DMS 273 (cell line): ENCODE results near the gene ARHGEF19.
"Not testable (repeated sequence)": the region's sequence is repeated elsewhere in the genome, so short reads cannot be mapped to it uniquely, and the experiment has no call there.

Experiments
- DNase-seq: peaks from one replicate; lab custom pipeline; 2025; ENCODE audit not compliant: unreplicated experiment; lab: John Stamatoyannopoulos, UW

The ARHGEF19 gene

DNA sequence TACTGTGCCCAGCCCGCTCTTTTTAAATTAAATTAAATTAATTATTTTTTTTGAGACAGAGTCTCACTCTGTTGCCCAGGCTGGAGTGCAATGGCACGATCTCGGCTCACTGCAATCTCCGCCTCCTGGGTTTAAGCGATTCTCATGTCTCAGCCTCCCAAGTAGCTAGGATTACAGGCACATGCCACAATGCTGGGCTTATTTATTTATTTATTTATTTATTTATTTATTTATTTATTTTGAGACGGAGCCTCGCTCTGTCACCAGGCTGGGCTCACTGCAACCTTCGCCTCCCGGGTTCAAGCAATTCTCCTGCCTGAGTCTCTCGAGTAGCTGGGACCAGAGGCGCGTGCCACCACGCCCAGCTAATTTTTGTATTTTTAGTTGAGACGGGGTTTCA lies 10.3 kb upstream of the ARHGEF19 start:
- not testable (repeated sequence) for DNase-seq

DNA sequence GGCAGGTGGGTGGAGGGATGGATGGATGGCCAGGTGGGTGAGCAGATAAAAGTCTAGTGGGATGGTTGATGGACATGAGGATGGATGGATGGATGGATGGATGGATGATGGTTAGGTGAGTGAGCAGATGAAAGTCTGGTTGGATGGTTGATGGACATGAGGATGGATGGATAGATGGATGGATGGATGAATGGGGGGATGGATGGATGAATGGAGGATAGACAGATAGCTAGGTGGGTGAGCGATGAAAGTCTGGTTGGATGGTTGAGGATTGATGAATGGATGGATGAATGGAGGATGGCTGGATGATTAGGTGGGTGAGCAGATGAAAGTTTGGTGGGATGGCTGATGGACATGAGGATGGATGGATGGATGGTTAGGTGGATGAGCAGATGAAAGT lies 9.0 kb upstream of the ARHGEF19 start:
- no peak for DNase-seq

DNA sequence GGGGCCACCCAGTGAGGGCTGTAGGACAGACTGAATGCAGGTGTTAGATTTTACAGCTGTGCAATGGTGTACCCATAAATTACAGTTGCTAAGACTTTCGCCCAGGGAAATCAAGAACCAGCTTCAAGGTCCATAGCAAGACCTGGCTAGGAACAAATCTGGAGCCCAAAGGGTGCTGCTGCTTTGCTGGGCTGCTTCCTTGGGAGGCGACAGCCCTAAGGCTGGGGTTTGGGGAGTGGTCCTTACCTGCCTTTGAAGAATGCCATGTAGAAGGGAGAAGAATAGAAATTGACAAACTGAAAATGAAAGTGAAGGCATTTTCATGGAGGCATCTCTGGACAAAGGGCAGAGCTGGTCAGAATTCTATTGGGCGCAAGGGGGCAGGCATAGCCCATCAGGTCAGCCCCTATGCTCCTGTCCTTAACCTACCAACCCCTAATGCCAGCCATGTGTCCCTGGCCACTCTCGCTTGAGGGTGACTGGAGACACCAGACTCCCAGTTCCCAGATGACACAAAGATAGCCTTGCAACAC lies 7.6 kb upstream of the ARHGEF19 start:
- DNase-seq, result no peak

DNA sequence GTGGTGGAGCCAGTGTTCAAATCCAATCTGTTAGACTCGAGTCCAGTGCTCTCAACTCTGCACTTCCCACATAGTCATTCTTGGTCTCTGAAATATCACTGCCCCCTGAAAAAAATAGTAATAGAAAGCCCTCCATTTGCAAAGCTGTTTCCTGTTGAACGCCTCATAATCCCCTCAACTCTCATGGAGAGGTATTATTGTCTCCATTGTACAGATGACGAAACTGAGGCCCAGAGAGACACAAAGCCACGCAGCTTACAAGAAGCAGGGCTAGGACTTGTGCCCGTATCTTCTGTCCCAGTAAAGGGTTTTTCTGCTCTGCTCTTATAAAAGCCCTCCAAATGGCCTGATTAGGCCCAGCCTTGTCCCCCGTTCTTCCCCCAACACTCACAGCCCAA lies 6.2 kb upstream of the ARHGEF19 start:
- DNase-seq, result no peak

DNA sequence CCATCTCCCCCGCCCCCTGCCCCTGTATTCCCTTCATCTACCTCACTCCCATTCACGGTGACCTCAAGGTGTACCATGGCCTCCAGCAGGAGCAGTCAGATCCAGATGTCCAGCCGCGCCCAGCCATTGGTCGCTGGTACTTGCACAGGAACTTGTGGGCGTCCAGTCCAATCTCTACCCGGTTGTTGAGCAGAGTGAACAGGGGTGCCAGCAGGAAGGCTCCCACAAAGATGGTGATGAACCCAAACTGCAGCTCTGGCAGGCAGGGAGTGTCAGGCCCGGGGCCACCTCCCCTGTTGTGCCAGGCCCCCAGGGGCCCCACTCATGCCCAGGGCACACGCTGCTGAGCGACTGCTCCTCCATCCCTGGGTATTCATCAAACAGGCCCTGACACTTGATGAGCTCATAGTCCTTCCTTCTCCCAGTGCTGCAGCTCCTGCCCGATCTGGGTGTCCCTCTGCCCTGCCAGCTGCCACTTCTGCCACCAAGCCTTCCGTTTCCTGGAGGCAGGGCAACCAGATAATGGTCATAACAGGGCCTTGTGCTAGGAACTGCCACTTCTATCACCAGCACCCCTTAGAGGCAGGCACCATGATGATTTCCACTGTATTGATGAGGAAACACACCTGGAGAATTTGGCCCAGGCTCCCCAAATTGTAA lies 5.7 kb upstream of the ARHGEF19 start:
- DNase-seq, result no peak

DNA sequence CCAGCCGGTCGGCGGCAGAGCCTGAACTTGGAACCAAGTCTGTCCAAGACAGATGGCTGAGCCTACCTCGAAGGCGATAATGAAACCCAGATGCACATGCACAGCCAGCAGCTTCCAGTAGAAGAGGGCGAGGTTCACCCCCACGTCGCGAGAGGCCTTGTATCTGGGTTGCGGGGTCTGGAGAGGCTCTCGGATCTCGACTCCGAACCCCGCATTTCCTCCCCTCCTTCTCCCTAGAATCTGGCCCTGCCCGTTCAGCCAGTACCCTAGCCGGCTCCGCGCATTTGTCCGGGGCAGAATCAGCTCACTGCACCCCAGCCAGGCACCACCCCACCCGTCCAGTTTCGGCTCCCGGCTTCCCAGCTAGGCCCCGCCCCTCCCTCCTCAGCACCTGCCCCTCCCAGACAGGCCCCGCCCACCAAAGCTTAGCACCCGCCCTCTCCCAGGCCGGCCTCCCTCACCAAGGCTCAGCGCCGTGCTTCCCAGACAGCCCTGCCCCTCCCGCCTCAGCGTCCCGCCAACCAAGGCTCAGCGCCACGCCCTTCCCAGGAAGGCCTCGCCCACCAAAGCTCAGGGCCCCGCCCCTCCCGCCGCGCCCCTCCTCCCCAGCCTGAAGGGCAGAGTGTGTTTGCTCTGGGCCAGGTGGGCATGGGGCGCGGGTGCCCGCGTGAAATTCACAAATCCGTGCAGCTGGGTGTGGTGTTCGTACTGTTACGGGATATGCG lies 4.8 kb upstream of the ARHGEF19 start:
- peak; percentile 98 for DNase-seq

DNA sequence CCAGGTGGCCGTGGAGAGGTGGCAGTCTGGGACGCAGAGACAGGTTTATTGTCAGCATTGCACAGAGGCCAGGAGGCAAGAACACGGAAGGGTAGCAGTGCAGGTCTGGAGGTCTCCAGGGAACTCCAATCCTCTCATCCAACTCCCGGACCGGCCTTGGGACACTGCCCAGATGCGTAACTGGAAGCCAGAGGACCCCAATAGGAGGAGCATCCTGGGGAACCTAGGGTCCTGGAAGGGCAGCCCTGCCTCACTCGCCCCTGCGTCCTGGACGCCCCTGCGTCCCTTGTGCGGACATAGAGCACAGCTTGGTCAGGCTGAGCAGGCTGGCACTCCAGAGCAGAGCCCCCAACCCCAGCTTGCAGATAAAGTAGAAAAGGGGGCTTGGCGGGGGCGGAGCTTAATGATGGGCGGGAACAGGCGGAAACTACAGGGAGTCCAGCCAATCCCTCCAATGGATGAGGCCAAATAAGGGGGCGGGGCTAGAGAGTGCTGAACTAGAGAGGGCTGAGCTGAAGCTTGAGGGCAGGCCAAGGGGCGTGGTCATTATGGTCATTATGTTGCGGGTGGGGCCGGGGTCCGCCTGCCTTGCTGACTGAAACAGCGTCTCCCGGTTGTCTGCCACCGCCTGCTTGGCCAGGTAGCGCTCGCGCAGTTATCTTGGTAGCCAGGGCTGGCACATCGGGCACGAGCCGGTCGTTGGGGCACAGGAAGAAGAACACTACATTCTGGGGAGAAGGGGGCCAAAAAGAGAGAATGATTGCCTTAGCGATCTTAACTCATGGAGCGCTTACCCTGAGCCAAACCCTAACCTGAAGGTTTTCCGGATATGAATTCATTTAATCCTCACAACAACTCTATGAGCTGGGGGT lies 3.7 kb upstream of the ARHGEF19 start:
- DNase-seq, result peak; percentile 91

DNA sequence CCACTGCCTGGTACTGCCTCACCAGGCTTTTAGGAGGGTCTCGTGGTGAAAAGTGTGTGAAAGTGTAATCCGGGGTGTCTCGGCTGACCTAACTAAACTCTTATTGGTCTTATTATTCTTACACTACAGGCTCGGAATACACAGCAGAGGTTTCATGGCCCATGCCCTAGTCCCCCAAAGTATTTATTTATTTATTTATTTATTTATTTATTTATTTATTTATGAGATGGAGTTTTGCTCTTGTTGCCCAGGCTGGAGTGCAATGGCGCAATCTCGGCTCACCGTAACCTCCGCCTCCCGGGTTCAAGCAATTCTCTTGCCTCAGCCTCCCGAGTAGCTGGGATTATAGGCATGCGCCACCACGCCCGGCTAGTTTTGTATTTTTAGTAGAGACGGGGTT lies 2.8 kb upstream of the ARHGEF19 start:
- DNase-seq, result not testable (repeated sequence)

DNA sequence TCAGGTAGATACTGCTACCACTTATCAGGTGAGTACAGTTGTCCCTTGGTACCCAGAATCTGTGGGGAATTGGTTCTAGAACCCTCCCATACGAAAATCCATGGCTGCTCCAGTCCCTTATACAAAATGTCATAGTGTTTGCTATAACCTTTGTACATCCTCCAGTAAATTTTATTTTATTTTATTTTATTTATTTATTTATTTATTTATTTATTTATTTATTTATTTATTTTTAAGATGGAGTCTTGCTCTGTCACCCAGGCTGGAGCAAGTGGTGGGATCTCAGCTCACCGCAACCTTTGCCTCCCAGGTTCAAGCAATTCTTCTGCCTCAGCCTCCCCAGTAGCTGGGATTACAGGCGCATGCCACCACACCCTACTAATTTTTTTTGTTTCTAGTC lies 1.1 kb upstream of the ARHGEF19 start:
- DNase-seq, result not testable (repeated sequence)

DNA sequence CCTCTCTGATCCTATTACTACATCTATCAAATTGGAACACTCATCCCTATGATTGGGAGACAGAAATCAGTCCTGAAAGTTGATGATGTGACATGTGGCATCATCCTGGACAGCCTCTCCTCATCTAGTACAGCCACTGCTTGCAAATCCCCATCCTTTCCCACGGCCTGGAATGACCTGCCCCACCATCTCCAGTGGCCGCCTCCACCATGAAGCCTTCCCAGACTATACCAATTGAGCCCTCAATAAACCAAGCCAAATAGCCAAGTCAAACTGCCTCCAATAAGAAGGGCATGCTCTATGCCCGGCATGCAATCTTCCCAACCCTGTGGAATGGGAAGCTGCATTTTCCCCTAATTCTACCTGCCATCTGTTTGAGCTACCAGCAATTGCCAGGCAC lies 561 bp upstream of the ARHGEF19 start:
- no peak for DNase-seq

DNA sequence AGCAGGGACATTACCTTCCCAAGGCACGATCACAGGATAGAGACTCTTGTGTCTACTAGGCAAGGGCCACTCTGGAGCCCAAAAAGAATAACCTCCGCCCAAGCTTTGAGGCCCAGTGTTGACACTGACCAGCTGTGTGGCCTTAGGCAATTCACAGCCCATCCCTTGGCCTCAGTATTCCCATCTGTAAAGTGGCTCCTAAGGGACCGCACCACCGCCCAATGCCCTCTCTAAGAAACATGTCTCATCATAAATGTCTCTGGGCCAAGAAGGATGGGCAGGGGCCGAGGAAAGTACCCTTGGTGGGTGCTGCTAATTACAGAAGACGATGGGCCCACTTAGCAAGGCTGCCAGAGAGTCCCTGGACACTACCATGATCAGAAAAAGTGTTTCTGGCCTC lies 628 bp downstream of the ARHGEF19 start:
- DNase-seq, result no peak

DNA sequence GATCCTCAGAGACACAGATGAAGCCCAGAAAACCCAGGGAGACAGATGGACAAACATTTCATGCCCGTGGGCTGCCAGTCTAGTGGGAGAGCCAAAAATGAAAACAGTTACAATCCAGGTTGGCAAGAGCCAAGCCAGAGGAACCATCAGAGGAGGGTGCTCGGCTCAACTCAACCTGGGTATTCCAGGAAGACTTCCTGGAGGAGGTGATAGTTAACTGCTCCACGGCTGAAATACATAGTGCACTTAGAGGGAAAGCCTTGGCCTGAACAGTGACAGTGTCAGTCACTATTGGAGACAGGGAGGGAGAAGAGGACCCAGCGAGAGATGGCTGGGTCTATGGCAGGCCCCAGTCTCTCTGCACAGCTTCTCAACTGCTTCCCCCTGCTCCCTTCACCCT lies 1.9 kb downstream of the ARHGEF19 start:
- DNase-seq, result peak; percentile 37

DNA sequence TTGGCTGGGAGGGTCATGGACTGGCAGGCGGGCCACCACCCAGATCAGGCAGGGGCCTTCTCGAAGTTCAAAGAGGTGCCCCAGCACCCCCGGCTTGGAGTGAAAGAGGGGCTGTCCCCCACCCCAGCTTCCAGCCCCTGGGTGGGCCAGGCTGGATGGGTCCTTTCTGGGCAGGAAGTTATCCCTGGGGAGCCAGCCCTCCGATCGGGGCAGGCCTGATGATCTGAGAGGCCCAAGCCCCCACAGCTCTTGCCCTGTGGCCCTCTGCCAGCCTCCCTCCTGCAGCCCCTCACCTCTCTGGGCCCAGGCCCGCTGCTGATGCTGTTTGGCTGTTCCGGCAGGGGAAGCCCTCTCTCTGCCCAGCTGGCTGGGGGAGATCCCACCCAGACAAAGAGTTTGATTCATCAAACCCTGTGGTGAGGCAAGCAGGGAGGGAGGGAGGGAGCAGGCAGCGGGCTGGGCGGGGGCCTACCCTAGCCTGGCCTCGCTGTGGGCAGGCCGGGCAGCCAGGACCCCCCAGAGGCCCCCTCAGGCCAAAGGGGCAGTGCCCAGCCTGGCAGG lies 2.5 kb downstream of the ARHGEF19 start:
- DNase-seq, result no peak

DNA sequence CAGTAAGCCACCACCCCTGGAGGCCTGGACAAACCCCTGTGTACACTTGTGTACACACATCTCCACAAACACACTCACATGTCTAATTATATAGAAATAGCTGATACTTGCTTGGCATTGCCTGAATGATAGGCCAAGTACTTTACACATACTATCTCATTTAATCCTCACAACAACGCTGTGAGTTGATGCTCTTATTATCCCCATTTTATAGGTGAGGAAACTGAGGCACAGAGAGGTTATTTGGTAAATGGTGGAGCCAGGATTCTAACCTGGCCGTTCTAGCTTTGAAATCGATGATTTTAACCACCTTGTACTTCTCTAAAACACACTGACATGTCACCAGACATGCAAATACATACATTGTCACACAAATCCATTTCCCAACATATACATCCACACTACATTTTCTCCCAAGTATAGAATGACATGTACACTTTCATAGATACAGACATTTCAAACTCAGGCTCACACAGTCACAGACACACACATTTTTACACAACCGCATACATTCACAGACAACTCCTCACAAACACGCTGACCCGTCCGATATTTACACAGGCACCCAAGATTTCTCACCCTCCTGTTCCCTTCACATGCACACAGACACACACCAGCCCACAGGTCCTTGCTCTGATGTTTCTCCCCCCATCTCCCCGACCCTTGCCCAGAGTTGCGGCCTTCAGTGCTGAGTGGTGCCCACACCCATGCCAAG lies 3.2 kb downstream of the ARHGEF19 start:
- DNase-seq, result no peak

DNA sequence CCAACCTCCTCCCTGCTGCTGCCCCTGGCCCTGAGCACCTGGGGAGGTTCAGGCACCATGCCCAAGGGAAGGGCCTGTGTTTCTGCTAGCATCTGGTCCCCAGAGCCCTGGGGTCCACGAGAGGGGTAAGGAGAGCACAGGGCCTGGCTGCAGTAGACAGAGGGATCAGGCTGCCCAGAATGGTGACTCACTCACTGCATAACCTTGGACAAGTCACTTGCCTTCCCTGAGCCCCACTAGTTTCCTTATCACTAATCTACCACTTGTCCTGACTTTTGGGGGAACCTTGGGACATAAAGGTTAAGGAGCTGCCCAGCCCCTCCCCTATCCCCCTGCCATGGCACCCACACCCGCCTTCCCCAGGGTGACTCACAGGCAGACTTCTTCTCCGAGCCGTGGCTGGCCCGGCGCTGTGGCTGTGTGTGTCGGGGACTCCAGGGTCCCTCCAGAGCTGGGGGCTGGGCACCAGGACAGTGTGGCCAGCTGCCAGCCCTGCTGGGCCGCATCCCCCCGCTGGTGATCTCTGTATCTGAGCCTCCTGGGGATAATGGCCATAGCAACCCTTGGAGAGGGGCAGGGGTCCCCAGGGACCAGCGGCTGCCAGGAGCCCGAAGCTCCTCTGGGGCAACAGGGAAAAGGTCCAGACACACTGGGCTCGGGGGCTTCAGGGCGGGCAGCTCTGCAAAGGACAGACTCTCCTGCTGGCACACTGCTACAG lies 4.0 kb downstream of the ARHGEF19 start:
- DNase-seq, result no peak

DNA sequence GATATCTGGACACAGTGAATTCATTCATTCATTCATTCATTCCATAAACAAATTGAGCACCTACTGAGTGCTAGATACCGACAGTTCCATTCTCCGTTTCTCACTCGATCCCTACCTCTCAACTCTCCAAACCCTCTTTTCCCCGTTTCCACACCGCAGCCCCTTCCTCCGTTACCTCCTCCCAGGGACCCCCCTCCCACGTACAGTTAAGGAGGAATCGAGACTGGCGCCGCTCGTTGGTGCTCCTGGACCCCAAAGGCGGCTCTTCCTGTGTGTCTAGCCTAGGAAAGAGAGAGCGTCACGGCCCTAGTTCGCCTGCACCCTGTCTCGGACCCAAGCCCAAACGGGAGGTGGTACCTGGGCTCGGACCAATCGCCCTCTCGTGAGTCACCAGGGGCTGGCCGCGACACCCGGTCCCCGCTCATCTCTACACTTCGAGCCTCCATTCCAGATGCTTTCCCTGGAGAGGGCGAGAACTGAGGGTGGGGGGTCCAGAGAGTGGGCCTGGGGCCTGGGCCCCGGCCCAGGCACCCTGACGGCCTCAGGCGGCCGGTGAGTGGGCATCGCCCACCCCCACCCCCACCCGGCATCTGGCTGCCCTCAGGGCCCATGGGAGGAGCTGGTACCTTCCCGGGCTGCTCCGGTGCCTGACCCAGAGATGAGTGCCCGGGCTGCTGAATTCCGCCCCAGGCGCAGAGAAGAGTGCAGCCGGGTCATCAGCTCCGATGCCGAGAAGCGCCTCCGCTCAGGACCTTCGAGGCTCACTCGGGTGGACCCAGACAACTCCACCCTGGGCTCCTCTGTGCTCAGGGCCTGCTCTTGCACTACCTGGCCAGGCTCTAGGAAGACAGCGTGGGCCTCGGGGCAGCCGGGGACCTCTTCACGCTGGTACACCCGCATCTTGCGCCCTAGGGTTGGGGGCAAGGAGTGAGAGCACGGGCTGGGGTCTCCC lies 4.9 kb downstream of the ARHGEF19 start:
- DNase-seq, result no peak

DNA sequence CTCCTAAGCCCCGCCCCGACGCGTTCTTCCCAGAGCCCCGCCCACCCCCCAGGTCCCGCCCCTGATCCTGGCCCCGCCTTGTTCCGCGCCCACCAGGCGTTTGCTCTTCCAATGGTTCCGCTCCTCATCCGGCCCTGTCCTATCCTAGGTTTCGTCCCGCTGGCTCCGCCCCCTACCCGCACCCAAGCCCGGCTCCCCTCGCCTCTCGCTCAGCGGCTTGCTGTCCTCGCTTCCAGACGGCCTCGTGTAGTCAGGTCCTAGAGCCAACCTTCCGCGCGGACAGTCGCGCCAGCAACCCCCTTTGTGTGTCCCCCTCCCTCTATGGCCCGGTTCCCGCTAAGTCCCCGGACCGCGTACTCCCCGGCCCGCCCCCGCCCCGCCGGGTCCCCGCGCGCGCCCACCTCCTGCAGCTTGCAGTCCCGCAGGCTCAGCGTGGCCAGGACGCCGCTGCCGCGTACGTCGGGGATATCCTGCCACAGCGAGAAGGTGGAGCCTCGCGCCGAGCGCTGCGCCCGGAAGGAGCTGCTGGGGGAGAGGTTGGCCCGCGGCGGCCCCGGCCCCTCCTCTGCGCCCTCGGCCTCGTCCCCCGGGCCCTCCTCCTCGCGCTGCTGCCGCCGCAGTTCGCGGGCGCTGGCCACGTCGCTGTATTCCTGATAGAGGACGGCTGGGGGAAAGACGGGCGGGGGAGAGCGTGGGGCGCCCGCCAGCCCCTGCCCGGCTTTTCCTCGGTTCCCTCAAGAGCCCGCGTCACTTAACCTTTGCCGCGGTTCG lies 5.7 kb downstream of the ARHGEF19 start:
- DNase-seq, result peak; percentile 98

DNA sequence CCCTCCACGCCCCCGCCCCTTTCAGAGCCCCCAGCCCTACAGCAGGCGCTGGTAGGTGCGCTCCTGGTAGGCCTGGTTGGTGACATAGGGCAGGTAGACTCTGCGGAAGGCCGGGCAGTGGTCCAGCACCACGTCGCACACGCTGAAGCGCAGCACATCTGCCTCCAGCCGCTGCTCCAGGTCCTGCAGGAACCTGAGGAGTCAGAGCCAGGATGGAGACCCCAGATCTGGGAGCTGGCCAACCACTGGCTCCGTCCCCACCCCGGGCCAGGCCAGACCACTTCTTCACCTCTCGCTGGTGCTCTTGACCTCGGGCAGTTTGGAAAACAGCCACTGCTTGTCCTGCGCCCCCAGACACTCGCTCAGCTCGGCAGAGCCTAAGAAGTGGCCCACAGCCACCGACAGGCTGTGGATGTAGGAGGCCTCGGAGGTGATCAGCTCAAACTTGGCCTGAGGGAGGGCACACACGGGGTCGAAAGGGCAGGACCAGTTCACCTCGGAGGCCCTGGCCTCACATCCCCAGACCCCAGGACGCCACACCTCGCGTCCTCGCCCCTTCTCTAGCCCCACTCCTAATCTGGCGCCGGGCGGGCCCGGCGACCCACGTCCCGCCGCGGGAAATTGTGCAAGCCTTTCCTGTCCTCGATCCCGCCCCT lies 6.4 kb downstream of the ARHGEF19 start:
- no peak for DNase-seq
